Right lobe of liver (tissue), 6 donors: ENCODE results near the gene LRRC70. TPM values are rescaled to one million over a fixed set of nuclear protein-coding genes. Genes with fewer than 3 reads are reported as not detected.

Experiments
- ATAC-seq, 4 donors: fragments of 200-7000 bp; cut with Tn5 transposase; one replicate each; pipeline ENCODE4 v1.9.1; 2020; ENCODE audit warnings: mild to moderate bottlenecking in 4 of 4, moderate library complexity in 4 of 4
- DNase-seq, 3 donors: peaks; one replicate each; pipeline ENCODE4 v3.0.0-alpha.2; 2020
- H3K27ac ChIP-seq, 3 donors: fragments of 200-600 bp; one replicate each; pipeline ENCODE4 v1.8.0; 2022
- H3K27me3 ChIP-seq, 2 donors: fragments of 200-600 bp; one replicate each; pipeline ENCODE4 v1.8.0; 2022
- H3K36me3 ChIP-seq, 4 donors: fragments of 200-600 bp; sonication (generic) in 1 of 4; one replicate each; pipeline versions ENCODE4 v1.5.1 to v1.8.0; 2017 to 2022; ENCODE audit warnings: control low read depth in 1 of 4
- H3K4me1 ChIP-seq, 4 donors: fragments of 200-600 bp; sonication (generic) in 1 of 4; one replicate each; pipeline versions ENCODE4 v1.5.1 to v1.8.0; 2017 to 2022; ENCODE audit warnings: control low read depth in 1 of 4
- H3K4me3 ChIP-seq, 3 donors: fragments of 200-600 bp; one replicate each; pipeline ENCODE4 v1.8.0; 2022
- H3K9me3 ChIP-seq, 4 donors: fragments of 200-600 bp; sonication (generic) in 1 of 4; one replicate each; pipeline versions ENCODE4 v1.5.1 to v1.8.0; 2017 to 2022; ENCODE audit warnings: control low read depth in 1 of 4
- CTCF ChIP-seq, 4 donors: fragments of 200-600 bp in 3 of 4; fragments of 450-650 bp in 1 of 4; IDR thresholded peaks; one replicate each; pipeline versions ENCODE4 v1.5.1 to v1.8.0; 2016 to 2022; ENCODE audit warnings: antibody characterized with exemption in 4 of 4, mild to moderate bottlenecking in 2 of 4
- POLR2A ChIP-seq: fragments of 450-650 bp; IDR thresholded peaks from one replicate; pipeline ENCODE4 v1.6.1; 2017; ENCODE audit warnings: antibody characterized with exemption, mild to moderate bottlenecking
- WGBS: methylation state at CpG from one replicate; pipeline ENCODE4 v1.1.6; 2018; ENCODE audit warnings: low coverage, low lambda C conversion rate; ENCODE audit not compliant: insufficient coverage; ENCODE audit errors: missing lambda C conversion rate; 5-methylcytosine and 5-hydroxymethylcytosine counted together
- intact Hi-C, 2 donors: fragments of 100-400 bp; cut with DNase I; formaldehyde crosslinking; loops; one replicate each; pipeline versions ENCODE4 v1.11.2 to v1.14.1; 2022
- total RNA-seq, 6 experiments: library from RNA; depleted of rRNA in 2 of 6; stranded (reverse); fragments of >200 nt in 2 of 6; fragmentation: NEBNext Ultra II Directional in 3 of 6; extraction: Animal tissue kit (Norgen Biotek cat#: 25700) in 3 of 6; gene quantifications; one replicate each; pipeline versions ENCODE4 v1.1.0 to v1.2.4, GENCODE V29; 2016 to 2023
- donor health status: DM: no; HTN: yes; CAD: no.
- donor health status: DM: no; HTN: no; CAD: no.
- donor health status: DM: no; HTN: no; CAD: no.
- donor health status: DM: no; HTN: yes; CAD: no.
- donor health status: DM: no; HTN: yes; CAD: no.

The LRRC70 gene
- total RNA-seq, 6 experiments from 2014 or later, result 0.37 to 1.7 (median 1.1) TPM

GRCh38 chr5:62587737-62588136 lies 9.1 kb downstream of the LRRC70 start:
- H3K9me3 ChIP-seq, result no peaks in the 10 kb centered on the region
- intact Hi-C loops, result no loop called here
- WGBS, result 21% methylated on average over 2 of the region's 3 CpGs
- TF ChIP-seq CTCF (IDR thresholded peaks at IDR 0.05) (no peak), POLR2A (no peak)
- DNase-seq, result peak in 1 of 3 donors; percentile 58
- peaks cover 0 to 19% (median 8%) of the 10 kb centered on the region in 4 donors for H3K4me1 ChIP-seq
- no peaks in the 10 kb centered on the region for H3K36me3 ChIP-seq
- H3K27me3 ChIP-seq, result no peaks in the 10 kb centered on the region
- no peak overlapping the region for H3K4me3 ChIP-seq
- ATAC-seq, result peak; percentile 83 to 86 (median 83)
- H3K27ac ChIP-seq, result peak overlapping the region in 1 of 3 donors; percentile 60

DNA sequence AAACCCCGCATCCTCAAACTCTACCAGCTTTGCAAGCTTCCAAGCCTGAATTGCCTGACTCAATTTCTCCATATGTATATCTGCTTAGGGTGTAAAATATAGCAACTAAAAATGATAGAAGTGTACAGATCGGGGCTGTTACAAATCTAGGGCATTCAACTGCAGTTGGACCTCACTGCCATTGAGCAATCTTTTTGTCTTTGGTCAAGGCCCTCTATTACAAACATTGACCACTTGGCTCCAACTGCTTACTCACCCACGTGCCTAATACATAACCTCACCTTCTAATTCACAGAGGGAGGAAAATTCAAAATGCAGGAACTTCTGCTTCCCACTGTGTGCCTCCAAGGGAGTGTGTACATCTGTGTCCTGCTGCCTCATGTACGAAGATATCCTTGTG lies 10.0 kb downstream of the LRRC70 start:
- ATAC-seq (peak; percentile 93 to 98 (median 94)), DNase-seq (peak in 1 of 3 donors; percentile 68)
- WGBS, result 45% methylated on average over 4 of the region's 4 CpGs
- H3K27ac ChIP-seq, result peak overlapping the region in 1 of 3 donors; percentile 60
- TF ChIP-seq POLR2A (no peak), CTCF (IDR thresholded peaks at IDR 0.05) (no peak)
- H3K36me3 ChIP-seq, result no peaks in the 10 kb centered on the region
- H3K4me3 ChIP-seq, result no peak overlapping the region
- no peaks in the 10 kb centered on the region for H3K27me3 ChIP-seq
- no peaks in the 10 kb centered on the region for H3K9me3 ChIP-seq
- intact Hi-C loops, result no loop called here
- peaks cover 0 to 19% (median 8%) of the 10 kb centered on the region in 4 donors for H3K4me1 ChIP-seq

DNA sequence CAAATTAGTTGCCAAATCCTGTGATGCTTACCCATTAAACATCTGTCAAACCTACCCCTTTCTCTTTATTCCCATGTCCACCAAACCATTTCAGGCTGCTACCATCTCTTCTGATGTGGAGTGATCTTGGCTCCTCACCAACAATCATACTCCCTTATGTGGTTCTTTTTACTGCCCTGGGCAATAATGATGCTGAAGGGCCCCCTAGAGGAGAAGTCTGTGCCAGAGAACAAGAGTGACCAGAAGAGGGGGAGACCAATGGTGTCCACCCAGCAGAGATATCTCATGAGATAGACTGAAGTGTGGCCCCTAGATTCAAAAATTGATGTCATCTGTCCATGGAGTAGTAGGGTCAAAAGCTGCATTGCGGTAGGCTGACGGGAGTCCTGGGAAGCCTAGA lies 10.9 kb downstream of the LRRC70 start:
- no peak overlapping the region for H3K27ac ChIP-seq
- H3K27me3 ChIP-seq, result no peaks in the 10 kb centered on the region
- 90% methylated on average over 2 of the region's 2 CpGs for WGBS
- intact Hi-C loops, result no loop called here
- H3K36me3 ChIP-seq, result no peaks in the 10 kb centered on the region
- H3K4me1 ChIP-seq, result peaks cover 0 to 22% (median 8%) of the 10 kb centered on the region in 4 donors
- DNase-seq (no peak), ATAC-seq (no peak)
- no peaks in the 10 kb centered on the region for H3K9me3 ChIP-seq
- TF ChIP-seq CTCF (IDR thresholded peaks at IDR 0.05), result no peak
- no peak overlapping the region for H3K4me3 ChIP-seq

DNA sequence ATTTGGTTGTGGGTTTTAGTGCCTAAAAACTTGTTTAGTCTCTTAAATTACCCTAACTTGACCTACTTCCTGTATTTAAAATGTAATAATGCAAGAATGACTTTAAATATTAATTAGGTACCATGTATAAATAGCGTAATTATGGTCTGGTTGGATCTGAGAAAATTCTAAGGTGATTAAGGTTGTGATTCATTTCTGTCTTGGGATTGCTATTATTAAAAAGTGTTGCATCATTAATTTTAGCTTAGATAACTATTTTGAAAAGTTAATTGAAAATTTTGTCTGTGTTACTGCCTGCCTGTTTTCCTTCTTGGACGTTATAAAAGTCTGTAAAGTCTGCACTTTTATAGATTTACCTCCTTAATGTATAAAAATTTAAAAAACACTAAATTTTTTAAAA lies 11.8 kb downstream of the LRRC70 start:
- DNase-seq, result no peak
- intact Hi-C loops, result no loop called here
- WGBS, result 93% methylated on average over 2 of the region's 2 CpGs
- peaks cover 0 to 22% (median 8%) of the 10 kb centered on the region in 4 donors for H3K4me1 ChIP-seq
- H3K27me3 ChIP-seq, result no peaks in the 10 kb centered on the region
- H3K36me3 ChIP-seq, result no peaks in the 10 kb centered on the region
- TF ChIP-seq CTCF (IDR thresholded peaks at IDR 0.05) (no peak), POLR2A (no peak)
- no peak overlapping the region for H3K27ac ChIP-seq
- no peak for ATAC-seq
- no peaks in the 10 kb centered on the region for H3K9me3 ChIP-seq
- no peak overlapping the region for H3K4me3 ChIP-seq

DNA sequence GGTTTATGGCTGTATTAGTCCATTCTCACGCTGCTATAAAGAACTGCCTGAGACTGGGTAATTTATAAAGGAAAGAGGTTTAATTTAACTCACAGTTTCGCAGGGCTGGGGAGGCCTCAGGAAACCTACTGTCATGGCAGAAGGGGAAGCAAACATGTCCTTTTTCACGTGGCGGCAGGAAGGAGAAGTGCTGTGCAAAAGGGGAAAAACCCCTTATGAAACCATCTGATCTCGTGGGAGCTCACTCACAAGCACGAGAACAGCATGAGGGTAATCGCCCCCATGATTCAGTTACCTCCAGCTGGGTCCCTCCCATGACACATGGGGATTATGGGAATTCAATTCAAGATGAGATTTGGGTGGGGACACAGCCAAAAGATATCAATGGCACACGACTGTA lies 13.9 kb downstream of the LRRC70 start:
- ATAC-seq, result no peak
- 71% methylated on average over 8 of the region's 8 CpGs for WGBS

More for the DNA sequence above, 13.9 kb downstream of the LRRC70 start:
- Histone ChIP-seq H3K4me1 (peaks cover 0 to 21% (median 6%) of the 10 kb centered on the region in 4 donors), H3K36me3 (no peaks in the 10 kb centered on the region), H3K4me3 (no peak overlapping the region), H3K27ac (no peak overlapping the region), H3K9me3 (no peaks in the 10 kb centered on the region), H3K27me3 (no peaks in the 10 kb centered on the region)
- no peak for DNase-seq
- TF ChIP-seq POLR2A (no peak), CTCF (IDR thresholded peaks at IDR 0.05) (no peak)
- intact Hi-C loops, result no loop called here
